NCI-H345 (cell line): ENCODE data around the gene RANBP1.
"Not testable (repeated sequence)": the region's sequence is repeated elsewhere in the genome, so short reads cannot be mapped to it uniquely, and the experiment has no call there.

ENCODE experiments used
- DNase-seq: peaks from one replicate; lab custom pipeline; 2025; lab: John Stamatoyannopoulos, UW

RANBP1 gene

GRCh38 chr22:20152464-20152890, 36.6 kb downstream of the RANBP1 start:
- no peak for DNase-seq

GRCh38 chr22:20153945-20154344, 38.0 kb downstream of the RANBP1 start:
- no peak for DNase-seq

GRCh38 chr22:20154602-20155187, 38.8 kb downstream of the RANBP1 start:
- DNase-seq, result peak; percentile 9

- peak; percentile 62 for DNase-seq
Observed at GRCh38 chr22:20155330-20156041, 39.6 kb downstream of the RANBP1 start.

GRCh38 chr22:20156042-20156389, 40.1 kb downstream of the RANBP1 start:
- DNase-seq, result no peak

GRCh38 chr22:20156611-20157429, 40.9 kb downstream of the RANBP1 start:
- DNase-seq, result peak; percentile 70

GRCh38 chr22:20157430-20158183, 41.7 kb downstream of the RANBP1 start:
- DNase-seq, result no peak

GRCh38 chr22:20158391-20159036, 42.6 kb downstream of the RANBP1 start:
- no peak for DNase-seq

GRCh38 chr22:20159076-20159475, 43.2 kb downstream of the RANBP1 start:
- no peak for DNase-seq

- not testable (repeated sequence) for DNase-seq
Observed at GRCh38 chr22:20159531-20159930, 43.6 kb downstream of the RANBP1 start.

- DNase-seq, result no peak
Observed at GRCh38 chr22:20160041-20160440, 44.1 kb downstream of the RANBP1 start.

- peak; percentile 6 for DNase-seq
Observed at GRCh38 chr22:20164863-20165262, 49.0 kb downstream of the RANBP1 start.

- DNase-seq, result no peak
Observed at GRCh38 chr22:20165421-20165820, 49.5 kb downstream of the RANBP1 start.

GRCh38 chr22:20165913-20166312, 50.0 kb downstream of the RANBP1 start:
- DNase-seq, result no peak

GRCh38 chr22:20166703-20167102, 50.8 kb downstream of the RANBP1 start:
- DNase-seq, result no peak

GRCh38 chr22:20167643-20168322, 51.9 kb downstream of the RANBP1 start:
- no peak for DNase-seq

- no peak for DNase-seq
Observed at GRCh38 chr22:20169253-20169822, 53.4 kb downstream of the RANBP1 start.

- no peak for DNase-seq
Observed at GRCh38 chr22:20170170-20170569, 54.3 kb downstream of the RANBP1 start.

GRCh38 chr22:20171288-20172140, 55.6 kb downstream of the RANBP1 start:
- DNase-seq, result no peak

GRCh38 chr22:20172141-20172613, 56.3 kb downstream of the RANBP1 start:
- DNase-seq, result no peak
